Measurements from ENCODE around the gene ZNF213. TPM values are rescaled to one million over a fixed set of nuclear protein-coding genes. Genes with fewer than 3 reads are reported as not detected.

ZNF213 gene
- total RNA-seq, 2 experiments from 2014 or later = 12.9 to 13.3 TPM

DNA sequence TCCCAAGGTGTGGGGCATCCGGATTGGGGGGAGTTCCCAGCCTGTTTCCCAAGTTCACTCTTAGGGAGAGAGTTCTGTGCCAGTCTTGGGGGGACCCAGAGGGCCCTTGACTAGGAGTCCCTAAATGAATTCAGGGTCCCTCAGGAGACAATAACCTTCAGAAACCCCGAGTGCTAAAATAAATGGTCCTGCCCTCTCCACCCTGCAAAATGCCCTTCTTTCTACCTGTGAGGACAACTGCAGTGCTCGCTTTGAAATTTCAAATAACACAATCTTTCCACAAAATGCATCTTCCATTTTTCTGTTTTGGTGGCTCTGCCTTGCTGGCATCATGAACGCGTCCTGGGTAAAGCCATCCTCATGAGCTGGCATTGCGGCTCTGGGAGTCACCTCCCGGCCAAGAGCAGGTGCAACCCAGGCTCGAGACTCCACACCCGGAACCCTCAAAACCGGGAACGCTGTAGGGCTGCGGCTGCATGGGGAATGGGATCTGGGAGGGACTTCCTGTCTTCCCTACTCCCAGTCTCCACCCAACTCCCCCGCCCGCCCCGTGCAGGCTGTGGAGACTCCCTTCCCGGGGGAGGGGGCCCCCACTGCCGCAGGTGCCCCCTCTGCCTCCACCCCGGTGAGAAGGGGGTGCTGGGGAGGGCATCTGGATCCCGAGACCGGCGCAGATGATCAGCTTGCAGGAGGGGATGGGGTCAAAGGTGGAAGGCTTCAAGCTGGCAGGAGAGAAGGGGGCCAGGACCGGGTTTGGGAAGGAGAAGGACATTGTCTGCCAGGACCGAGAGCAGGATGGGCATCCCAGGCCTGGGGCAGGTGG lies 22.6 kb upstream of the ZNF213 start, which contains the start of gene ZNF205:
Gene ZNF205, plus strand, starts transcription at position 529 of the 823 bp plus-strand sequence. CDS start 845 bp downstream, outside the sequence.
- no peak within 1 kb of the TSS for H3K4me3 Mint-ChIP-seq
- no peak for ATAC-seq (ENCODE audit: low read depth)
- no peak within 1 kb of the TSS for H3K27ac Mint-ChIP-seq
- H3K4me1 Mint-ChIP-seq = peaks cover 3% of the 10 kb centered on the region
- peaks cover 2% of the 10 kb centered on the region for H3K27me3 Mint-ChIP-seq
- H3K36me3 Mint-ChIP-seq = no peaks in the 10 kb centered on the region
- H3K9me3 Mint-ChIP-seq = no peaks in the 10 kb centered on the region
- POLR2A ChIA-PET = no interaction called here
- DNase-seq = no peak

DNA sequence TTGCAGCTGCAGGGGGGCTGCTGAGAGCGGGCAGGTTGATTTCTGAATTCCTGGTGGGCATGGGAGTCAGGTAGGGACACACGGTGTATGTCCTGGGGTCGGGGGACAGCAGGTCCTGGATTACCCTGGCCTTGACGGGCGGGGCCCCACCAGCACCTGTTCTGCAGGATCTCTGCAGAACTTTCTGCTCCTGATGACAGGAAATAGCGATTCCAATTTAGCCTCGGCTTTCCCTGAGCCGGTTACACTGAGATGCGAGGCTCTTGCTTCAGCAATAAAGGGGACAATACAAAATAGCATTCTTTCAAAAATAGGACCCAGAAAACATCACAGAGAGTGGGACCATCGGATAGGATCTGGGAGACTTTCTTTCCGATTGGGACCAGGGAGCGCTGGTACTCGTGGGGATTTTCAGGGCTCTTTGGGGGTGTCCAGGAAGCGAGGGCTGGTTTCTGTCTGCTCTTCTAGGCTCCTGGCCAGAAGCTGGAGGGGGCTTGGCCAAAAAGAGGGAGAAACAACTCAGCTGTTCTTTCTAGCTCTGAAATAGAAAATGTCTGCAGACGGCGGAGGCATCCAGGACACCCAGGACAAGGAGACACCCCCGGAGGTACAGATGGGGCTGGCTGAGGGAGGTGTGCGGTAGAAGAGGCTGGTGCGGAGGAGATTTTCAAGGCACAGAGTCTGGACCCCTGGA lies 21.8 kb upstream of the ZNF213 start:
- Mint-ChIP-seq H3K27ac (no peak overlapping the region), H3K9me3 (no peaks in the 10 kb centered on the region), H3K27me3 (peaks cover 2% of the 10 kb centered on the region), H3K4me1 (no peaks in the 10 kb centered on the region), H3K4me3 (no peak overlapping the region), H3K36me3 (no peaks in the 10 kb centered on the region)
- DNase-seq (no peak), ATAC-seq (ENCODE audit: low read depth) (no peak)
- POLR2A ChIA-PET = no interaction called here

DNA sequence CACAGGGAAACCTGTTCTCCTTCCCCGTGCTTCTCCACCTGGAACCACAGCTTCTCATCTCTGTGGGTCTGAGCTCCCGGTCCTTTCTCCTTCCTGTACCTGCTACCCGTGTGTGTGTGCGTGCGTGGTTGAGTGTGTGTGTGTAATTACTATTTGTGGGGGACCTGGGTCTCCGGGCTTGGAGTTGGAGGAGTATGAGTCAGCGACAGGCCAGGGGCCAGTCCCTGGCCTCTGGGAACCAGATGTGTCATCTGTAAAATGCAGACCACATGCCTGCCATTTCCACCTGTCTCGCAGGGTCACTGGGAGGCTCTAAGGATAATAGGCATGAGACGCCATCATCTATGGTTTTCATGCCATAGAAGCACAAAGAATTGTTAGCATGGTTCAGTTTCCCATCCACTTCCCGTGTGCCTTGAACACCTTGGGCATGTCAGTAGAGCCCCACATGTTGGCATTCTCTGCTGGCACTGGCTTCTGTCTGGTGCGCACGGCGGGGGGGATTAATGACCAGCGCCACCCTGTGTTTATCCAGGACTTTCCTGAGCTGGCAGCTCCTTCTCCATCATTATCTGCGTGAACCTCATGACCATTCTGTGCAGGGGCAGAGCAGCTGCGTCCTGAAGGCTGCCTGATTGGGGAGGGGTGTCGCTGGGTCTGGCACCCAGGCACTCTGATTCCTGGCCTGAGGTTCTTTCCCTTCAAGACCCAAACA lies 20.9 kb upstream of the ZNF213 start:
- POLR2A ChIA-PET = no interaction called here
- DNase-seq (no peak), ATAC-seq (ENCODE audit: low read depth) (no peak)
- no peaks in the 10 kb centered on the region for H3K36me3 Mint-ChIP-seq
- peaks cover 2% of the 10 kb centered on the region for H3K27me3 Mint-ChIP-seq
- H3K27ac Mint-ChIP-seq = no peak overlapping the region
- no peak overlapping the region for H3K4me3 Mint-ChIP-seq
- no peaks in the 10 kb centered on the region for H3K4me1 Mint-ChIP-seq
- no peaks in the 10 kb centered on the region for H3K9me3 Mint-ChIP-seq

DNA sequence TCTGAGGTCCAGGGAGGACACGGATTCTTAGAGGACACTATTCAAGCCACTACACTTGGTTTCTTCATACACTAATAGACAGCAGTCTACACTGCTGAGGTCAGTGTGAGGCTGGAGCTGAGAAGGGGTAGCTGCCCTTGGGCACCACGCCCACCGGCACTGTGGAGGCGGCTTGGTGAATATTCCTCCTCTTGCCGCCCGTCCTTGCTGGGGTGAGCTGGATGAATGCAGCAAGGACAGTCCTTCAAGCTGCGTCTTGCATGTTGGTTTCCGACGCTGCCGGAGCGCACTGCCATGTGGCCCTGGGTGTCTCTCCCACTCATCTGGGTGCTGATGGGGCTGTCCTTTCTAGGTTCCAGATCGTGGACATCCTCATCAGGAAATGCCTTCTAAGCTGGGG lies 19.8 kb upstream of the ZNF213 start:
- no peaks in the 10 kb centered on the region for H3K27me3 Mint-ChIP-seq
- no peak for ATAC-seq (ENCODE audit: low read depth)
- no peaks in the 10 kb centered on the region for H3K9me3 Mint-ChIP-seq
- POLR2A ChIA-PET = no interaction called here
- H3K27ac Mint-ChIP-seq = no peak overlapping the region
- H3K4me1 Mint-ChIP-seq = no peaks in the 10 kb centered on the region
- no peak overlapping the region for H3K4me3 Mint-ChIP-seq
- no peak for DNase-seq
- no peaks in the 10 kb centered on the region for H3K36me3 Mint-ChIP-seq

DNA sequence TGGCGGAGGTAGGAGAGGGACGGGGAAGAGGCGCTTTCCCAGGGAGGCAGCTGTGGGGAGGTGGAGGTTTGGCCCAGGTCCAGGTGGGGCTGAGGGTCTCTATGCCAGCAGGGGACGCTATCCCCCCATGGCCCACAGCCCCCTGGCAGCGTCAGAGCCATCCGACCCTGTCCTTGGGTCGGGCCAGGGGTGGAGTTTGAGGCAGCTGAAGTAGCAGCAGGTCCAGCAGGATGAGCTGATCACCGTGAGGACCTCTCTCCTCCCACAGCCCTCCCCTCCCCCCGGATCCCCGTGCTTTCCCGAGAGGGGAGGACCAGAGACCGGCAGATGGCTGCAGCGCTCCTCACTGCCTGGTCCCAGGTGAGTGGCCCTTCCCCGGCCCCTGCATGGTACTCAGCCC lies 19.3 kb upstream of the ZNF213 start:
- POLR2A ChIA-PET = no interaction called here
- Mint-ChIP-seq H3K27ac (no peak overlapping the region), H3K9me3 (no peaks in the 10 kb centered on the region), H3K4me3 (no peak overlapping the region), H3K36me3 (no peaks in the 10 kb centered on the region), H3K4me1 (no peaks in the 10 kb centered on the region), H3K27me3 (no peaks in the 10 kb centered on the region)
- DNase-seq (no peak), ATAC-seq (ENCODE audit: low read depth) (no peak)

DNA sequence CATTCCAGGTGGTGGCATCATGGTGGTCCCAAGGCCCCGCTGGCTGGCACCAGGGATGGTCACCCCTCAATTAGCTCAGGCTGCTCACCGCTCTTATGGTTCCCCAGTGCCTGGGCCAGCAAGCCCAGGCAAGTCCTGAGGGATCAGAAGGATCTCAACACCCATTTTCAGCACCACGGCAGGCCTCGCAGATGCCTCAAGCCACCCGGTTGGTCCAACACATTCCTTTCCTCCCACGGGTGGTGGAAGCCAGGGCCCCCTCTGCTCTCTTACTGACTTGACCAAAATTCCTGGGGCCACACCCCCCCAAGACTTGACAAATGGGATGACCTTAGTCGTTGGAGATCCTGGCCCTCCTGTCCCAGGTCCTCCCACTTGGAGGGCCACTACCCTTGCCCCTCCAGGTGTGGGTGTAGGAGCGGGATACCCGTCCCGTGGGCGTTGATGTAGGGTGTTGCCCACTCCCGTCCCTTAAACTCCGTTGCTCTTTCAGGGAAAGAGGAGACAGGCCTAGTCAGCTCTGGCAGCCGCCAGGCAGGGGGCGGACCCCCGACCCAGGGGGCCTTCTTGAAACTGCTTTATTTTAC lies 16.5 kb upstream of the ZNF213 start:
- no peak overlapping the region for H3K27ac Mint-ChIP-seq
- DNase-seq = no peak
- peaks cover 1% of the 10 kb centered on the region for H3K4me1 Mint-ChIP-seq
- no peak overlapping the region for H3K4me3 Mint-ChIP-seq
- no peaks in the 10 kb centered on the region for H3K36me3 Mint-ChIP-seq
- H3K9me3 Mint-ChIP-seq = no peaks in the 10 kb centered on the region
- no peak for ATAC-seq (ENCODE audit: low read depth)
- POLR2A ChIA-PET = interaction anchor here (0.6 to 1.3 kb wide), 2 partner anchors 12 to 27 kb away, joined by 3 read pairs; no protein-coding TSS in a partner anchor
- H3K27me3 Mint-ChIP-seq = no peaks in the 10 kb centered on the region

DNA sequence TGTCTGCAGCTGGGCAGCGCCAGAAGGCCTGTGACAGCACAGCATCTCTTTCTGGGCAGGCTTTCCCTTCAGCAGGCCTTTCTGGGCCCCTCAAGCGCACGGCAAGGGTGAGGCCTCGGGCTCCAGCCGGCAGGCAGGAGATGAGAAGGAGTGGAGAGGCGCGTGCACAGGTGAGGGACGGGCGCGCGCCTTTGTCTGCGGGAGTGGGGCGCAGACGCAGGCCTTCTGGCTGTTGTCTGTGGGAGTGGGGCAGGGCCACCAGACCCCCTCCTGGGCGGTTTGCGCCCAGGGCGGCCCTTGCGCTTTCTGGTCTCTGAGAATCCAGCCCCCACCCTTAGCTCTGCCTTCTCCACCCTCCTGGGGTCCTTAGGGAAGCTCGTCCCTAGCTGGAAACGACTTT lies 16.0 kb upstream of the ZNF213 start:
- DNase-seq (no peak), ATAC-seq (ENCODE audit: low read depth) (no peak)
- Mint-ChIP-seq H3K36me3 (no peaks in the 10 kb centered on the region), H3K4me1 (peaks cover 5% of the 10 kb centered on the region), H3K4me3 (no peak overlapping the region), H3K27ac (no peak overlapping the region), H3K27me3 (no peaks in the 10 kb centered on the region), H3K9me3 (no peaks in the 10 kb centered on the region)
- POLR2A ChIA-PET = interaction anchor here (0.6 to 1.2 kb wide), 2 partner anchors 12 to 28 kb away, joined by 3 read pairs; no protein-coding TSS in a partner anchor

DNA sequence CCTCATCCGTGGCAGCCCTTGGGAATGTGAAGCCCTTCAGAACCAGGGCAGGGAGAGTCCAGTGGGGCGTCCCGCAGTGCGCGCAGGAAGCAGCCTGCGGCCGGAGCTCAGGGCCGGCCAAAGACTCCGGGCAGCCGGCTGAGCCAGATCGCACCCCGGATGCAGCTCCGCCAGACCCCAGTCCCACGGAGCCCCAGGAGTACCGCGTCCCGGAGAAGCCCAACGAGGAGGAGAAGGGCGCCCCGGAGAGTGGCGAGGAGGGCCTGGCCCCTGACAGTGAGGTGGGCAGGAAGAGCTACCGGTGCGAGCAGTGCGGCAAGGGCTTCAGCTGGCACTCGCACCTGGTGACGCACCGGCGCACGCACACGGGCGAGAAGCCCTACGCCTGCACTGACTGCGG lies 15.5 kb upstream of the ZNF213 start:
- Mint-ChIP-seq H3K27ac (no peak overlapping the region), H3K4me1 (peaks cover 5% of the 10 kb centered on the region), H3K9me3 (no peaks in the 10 kb centered on the region), H3K27me3 (no peaks in the 10 kb centered on the region), H3K4me3 (no peak overlapping the region), H3K36me3 (no peaks in the 10 kb centered on the region)
- ATAC-seq (ENCODE audit: low read depth) (no peak), DNase-seq (no peak)
- POLR2A ChIA-PET = interaction anchor here (0.9 to 1.2 kb wide), 2 partner anchors 8 to 13 kb away, joined by 3 read pairs; no protein-coding TSS in a partner anchor

DNA sequence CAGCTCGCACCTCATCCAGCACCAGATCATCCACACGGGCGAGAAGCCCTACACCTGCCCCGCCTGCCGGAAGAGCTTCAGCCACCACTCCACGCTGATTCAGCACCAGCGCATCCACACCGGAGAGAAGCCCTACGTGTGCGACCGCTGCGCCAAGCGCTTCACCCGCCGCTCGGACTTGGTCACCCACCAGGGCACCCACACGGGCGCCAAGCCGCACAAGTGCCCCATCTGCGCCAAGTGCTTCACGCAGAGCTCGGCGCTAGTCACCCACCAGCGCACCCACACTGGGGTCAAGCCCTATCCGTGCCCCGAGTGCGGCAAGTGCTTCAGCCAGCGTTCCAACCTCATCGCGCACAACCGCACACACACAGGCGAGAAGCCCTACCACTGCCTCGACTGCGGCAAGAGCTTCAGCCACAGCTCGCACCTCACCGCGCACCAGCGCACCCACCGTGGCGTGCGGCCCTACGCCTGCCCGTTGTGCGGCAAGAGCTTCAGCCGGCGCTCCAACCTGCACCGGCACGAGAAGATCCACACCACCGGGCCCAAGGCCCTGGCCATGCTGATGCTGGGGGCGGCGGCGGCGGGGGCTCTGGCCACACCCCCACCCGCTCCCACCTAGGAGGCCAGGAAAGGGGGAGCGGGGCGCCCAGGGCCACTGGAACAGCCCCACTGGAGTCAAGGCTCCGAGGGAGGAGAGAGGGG lies 15.0 kb upstream of the ZNF213 start:
- POLR2A ChIA-PET = interaction anchor here (0.9 to 1.2 kb wide), 3 partner anchors 9 to 21 kb away, joined by 3 to 4 read pairs (median 3); partner anchors contain the start of gene ZSCAN10
- no peak overlapping the region for H3K27ac Mint-ChIP-seq

DNA sequence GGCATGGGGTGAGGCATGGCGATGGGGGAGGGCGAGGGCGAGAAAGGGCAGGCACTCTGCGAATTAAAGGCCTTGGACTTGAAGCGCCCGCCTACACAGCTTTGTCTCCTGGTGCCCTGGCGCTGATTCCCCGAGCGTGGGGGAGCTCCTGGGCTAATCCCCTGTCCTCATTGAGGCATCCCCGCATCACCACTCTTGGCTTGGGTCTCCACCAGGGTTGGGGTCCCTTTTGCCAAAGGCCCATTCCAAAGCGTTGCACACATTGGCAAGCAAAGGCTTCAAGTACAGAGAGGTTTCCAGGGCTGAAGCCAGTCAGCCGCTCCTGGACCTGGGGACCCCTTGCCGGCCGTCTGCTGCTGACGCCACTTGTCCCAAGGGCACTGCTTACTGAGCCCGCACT lies 14.4 kb upstream of the ZNF213 start:
- H3K36me3 Mint-ChIP-seq = peaks cover 1% of the 10 kb centered on the region
- H3K4me1 Mint-ChIP-seq = peaks cover 8% of the 10 kb centered on the region
- DNase-seq (no peak), ATAC-seq (ENCODE audit: low read depth) (no peak)
- H3K27me3 Mint-ChIP-seq = no peaks in the 10 kb centered on the region
- no peak overlapping the region for H3K27ac Mint-ChIP-seq
- H3K9me3 Mint-ChIP-seq = no peaks in the 10 kb centered on the region
- no peak overlapping the region for H3K4me3 Mint-ChIP-seq
- POLR2A ChIA-PET = interaction anchor here (1.2 kb wide), 1 partner anchor 22 kb away, joined by 4 read pairs; the partner anchor contains the start of gene ZSCAN10

More for the DNA sequence above, 15.0 kb upstream of the ZNF213 start:
- H3K36me3 Mint-ChIP-seq = no peaks in the 10 kb centered on the region
- no peaks in the 10 kb centered on the region for H3K27me3 Mint-ChIP-seq
- no peak overlapping the region for H3K4me3 Mint-ChIP-seq
- ATAC-seq (ENCODE audit: low read depth) = no peak
- DNase-seq = no peak
- peaks cover 5% of the 10 kb centered on the region for H3K4me1 Mint-ChIP-seq
- no peaks in the 10 kb centered on the region for H3K9me3 Mint-ChIP-seq

DNA sequence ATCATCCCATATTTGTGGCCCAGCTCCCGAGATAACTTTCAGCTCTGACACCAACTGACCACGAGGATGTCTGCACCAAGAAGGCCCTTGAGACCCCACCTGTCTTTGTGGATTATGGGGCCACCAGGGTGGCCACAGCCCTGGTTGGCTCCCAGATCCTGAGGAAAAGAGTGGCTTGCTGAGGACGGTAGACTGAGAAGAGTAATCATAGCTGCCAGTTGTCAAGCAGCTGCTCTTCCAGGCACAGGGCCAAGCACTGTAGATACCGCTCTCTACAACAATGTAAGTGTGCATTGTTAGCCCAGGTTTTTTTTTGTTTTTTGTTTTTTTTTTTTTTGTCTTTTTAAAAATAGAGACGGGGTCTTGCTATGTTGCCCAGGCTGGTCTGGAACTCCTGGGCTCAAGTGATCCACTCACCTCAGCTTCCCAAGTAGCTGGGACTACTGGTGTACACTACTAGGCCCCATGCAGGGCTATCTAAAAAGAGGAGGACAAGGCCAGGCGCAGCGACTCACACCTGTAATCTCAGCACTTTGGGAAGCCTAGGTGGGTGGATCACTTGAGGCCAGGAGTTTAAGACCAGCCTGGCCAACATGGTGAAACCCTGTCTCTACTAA lies 12.9 kb upstream of the ZNF213 start:
- Mint-ChIP-seq H3K27ac (peak overlapping the region; percentile 42), H3K36me3 (peaks cover 2% of the 10 kb centered on the region), H3K27me3 (no peaks in the 10 kb centered on the region), H3K4me1 (peaks cover 16% of the 10 kb centered on the region), H3K9me3 (no peaks in the 10 kb centered on the region), H3K4me3 (no peak overlapping the region)
- no peak for DNase-seq
- ATAC-seq (ENCODE audit: low read depth) = no peak
- POLR2A ChIA-PET = interaction anchor here (0.8 to 1.2 kb wide), 4 partner anchors 15 to 54 kb away, joined by 3 to 4 read pairs (median 3); no protein-coding TSS in a partner anchor

DNA sequence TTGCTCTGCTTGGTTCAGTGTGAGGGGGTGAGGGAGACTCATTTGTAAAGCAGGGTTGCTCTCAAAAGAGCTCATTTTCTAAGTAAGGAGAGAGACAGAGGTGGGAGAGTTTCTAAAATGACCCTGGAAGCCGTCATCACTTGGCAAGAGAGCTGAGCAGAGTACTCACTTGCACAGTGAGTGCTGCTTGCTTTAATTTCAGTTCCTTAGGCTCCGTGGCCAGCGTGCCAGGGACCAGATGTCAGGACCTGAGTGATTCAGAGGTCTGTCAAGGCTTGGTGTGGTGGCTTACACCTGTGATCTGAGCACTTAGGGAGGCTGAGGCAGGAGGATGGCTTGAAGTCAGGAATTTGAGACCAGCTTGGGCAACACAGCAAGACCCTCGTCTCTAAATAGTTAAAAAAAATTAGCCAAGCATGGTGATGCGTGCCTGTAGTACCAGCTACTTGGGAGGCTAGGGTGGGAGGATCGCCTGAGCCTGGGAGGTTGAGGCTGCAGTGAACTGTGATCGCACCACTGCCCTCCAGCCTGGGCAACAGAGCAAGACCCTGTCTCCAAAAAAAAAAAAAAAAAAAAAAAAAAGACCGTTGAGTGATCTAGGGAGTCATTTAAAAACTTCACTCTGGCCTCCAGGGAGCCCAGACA lies 11.8 kb upstream of the ZNF213 start:
- peaks cover 5% of the 10 kb centered on the region for H3K36me3 Mint-ChIP-seq
- H3K4me3 Mint-ChIP-seq = peak overlapping the region; percentile 97
- POLR2A ChIA-PET = interaction anchor here (0.6 to 1.2 kb wide), 8 partner anchors 12 to 55 kb away, joined by 3 to 4 read pairs (median 3); partner anchors contain the start of gene ZNF213
- H3K27ac Mint-ChIP-seq = peak overlapping the region; percentile 98
- ATAC-seq (ENCODE audit: low read depth) = no peak
- H3K4me1 Mint-ChIP-seq = peaks cover 26% of the 10 kb centered on the region
- H3K9me3 Mint-ChIP-seq = no peaks in the 10 kb centered on the region
- no peak for DNase-seq
- H3K27me3 Mint-ChIP-seq = no peaks in the 10 kb centered on the region
